Upper lobe of left lung (tissue), 4 donors: ENCODE data around the gene GRID1.

ENCODE experiments used
- EP300 ChIP-seq, 4 donors: sonication (generic); formaldehyde crosslinking; IDR thresholded peaks; one replicate each; pipeline ENCODE4 v1.5.1; 2017; ENCODE audit warnings: antibody characterized with exemption in 4 of 4, control low read depth in 2 of 4
- POLR2A ChIP-seq, 4 donors: fragments of 450-650 bp; IDR thresholded peaks; one replicate each; pipeline ENCODE4 v1.5.1; 2016 to 2017; ENCODE audit warnings: antibody characterized with exemption in 4 of 4, mild to moderate bottlenecking in 2 of 4
- POLR2AphosphoS5 ChIP-seq, 2 donors: sonication (generic); formaldehyde crosslinking; IDR thresholded peaks; one replicate each; pipeline ENCODE4 v1.5.1; 2017; ENCODE audit warnings: antibody characterized with exemption in 2 of 2
- TF ChIP-seq, protein P1 (sequence below), 6 experiments: fragments of 450-650 bp in 4 of 6; fragments of 200-600 bp in 2 of 6; sonication (generic) in 2 of 6; IDR thresholded peaks; one replicate each; pipeline ENCODE4 v1.5.1; 2016 to 2019; ENCODE audit warnings: antibody characterized with exemption in 6 of 6

DNA sequence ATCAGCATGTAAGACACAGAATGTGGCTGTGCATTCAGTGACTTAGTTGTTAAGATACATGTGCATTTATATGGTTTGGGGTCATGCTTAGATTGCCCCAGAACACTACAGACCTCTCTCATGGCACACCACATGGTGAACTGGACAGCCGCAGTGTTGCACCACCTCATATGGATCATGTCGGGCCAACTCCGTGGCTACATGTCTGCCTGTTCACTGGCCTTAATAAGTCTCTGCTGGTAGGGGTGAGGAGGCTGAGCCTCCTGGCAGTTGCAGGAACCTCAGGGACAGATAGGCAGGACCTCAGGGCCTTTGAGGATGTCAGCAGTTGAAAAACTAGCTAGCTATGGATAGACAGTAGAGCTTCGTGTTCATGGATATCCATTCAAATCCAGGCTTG lies 751.0 kb downstream of the GRID1 start:
- TF ChIP-seq, protein P1, sequence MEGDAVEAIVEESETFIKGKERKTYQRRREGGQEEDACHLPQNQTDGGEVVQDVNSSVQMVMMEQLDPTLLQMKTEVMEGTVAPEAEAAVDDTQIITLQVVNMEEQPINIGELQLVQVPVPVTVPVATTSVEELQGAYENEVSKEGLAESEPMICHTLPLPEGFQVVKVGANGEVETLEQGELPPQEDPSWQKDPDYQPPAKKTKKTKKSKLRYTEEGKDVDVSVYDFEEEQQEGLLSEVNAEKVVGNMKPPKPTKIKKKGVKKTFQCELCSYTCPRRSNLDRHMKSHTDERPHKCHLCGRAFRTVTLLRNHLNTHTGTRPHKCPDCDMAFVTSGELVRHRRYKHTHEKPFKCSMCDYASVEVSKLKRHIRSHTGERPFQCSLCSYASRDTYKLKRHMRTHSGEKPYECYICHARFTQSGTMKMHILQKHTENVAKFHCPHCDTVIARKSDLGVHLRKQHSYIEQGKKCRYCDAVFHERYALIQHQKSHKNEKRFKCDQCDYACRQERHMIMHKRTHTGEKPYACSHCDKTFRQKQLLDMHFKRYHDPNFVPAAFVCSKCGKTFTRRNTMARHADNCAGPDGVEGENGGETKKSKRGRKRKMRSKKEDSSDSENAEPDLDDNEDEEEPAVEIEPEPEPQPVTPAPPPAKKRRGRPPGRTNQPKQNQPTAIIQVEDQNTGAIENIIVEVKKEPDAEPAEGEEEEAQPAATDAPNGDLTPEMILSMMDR (IDR thresholded peaks at IDR 0.05) = no peak
- TF ChIP-seq POLR2A (IDR thresholded peaks at IDR 0.05) = no peak
- no peak for TF ChIP-seq POLR2AphosphoS5 (IDR thresholded peaks at IDR 0.05)
- TF ChIP-seq EP300 (IDR thresholded peaks at IDR 0.05) = no peak
